Caki2 (cell line): ENCODE data around the gene WWOX. TPM values are rescaled to one million over a fixed set of nuclear protein-coding genes. Genes with fewer than 3 reads are reported as not detected.

ENCODE experiments used
- DNase-seq: peaks from one replicate; pipeline ENCODE4 v3.0.0-alpha.2; 2015; ENCODE audit warnings: low read depth
- in situ Hi-C: cut with HindIII; loops from 2 replicates; pipeline ENCODE4 v1.10.0; 2016; ENCODE audit warnings: low sequenced_read_pairs, low pct_unique_long_range_greater_than_20kb, mixed read lengths
- total RNA-seq: library from RNA; depleted of rRNA; stranded (reverse); fragments of >200 nt; shearing (Covaris generic); gene quantifications from 2 replicates; pipeline ENCODE4 v1.2.3, GENCODE V29; 2014; ENCODE audit warnings: low replicate concordance

The WWOX gene
- total RNA-seq, 1 experiment from 2014 or later, result 15.1 TPM

DNA sequence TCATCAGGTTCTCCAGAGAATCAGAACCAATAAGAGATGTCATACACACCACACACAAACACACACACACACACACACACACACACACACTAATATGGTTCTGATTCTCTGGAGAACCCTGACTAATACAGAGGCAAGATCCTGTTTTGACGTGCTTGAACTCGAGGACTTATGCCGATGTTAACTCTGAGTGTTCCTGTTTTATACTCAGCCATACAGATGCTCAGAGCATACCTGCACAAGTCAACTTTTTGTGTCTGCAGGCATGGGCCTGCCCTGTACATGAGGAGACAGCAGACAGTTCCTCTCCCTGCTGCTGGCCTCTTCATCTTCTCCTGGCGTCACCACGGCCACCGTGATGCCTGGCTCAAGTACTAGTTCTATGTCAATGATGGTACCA is 635.9 kb downstream of the WWOX start:
- no peak for DNase-seq
- in situ Hi-C loops, result no loop called here

DNA sequence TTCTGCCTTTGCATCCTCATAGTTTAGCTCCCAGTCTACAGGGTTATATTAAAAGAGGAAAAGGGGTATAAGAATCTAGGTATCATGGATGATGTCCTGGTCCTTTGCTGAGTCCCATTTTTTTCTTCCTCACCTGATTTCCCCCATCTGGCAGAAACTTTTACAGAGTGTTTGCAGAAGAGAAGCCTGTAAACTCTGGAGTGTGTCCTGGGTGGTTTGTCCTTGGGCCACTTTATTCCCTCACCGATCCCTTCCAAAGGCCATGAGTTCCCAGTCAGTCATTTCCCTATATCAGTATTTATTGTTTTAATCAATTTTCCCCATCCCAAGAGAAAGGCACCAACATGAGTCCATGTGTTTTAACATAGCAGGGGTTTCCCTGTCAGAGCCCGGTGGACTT is 638.2 kb downstream of the WWOX start:
- in situ Hi-C loops, result no loop called here

DNA sequence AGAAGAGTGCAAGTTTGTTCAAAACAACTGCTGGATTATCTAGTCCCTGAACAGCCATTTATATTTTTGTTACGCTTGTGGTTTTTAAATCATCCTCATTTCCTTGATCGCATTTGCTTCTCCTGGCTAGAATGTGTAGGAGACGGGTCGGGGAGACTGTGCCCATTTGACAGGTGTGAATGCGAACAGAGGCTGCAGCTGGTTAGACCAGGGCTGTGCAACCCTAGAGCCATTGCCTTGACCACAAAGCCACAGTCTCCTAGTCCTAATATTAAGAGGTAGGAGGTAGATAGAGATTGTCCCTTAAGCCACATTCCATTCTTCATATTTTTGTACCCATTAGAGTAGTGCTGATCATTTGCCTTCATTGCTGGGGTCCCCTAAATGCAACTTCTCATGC is 639.1 kb downstream of the WWOX start:
- no peak for DNase-seq
- in situ Hi-C loops, result no loop called here

More for the DNA sequence above, 638.2 kb downstream of the WWOX start:
- no peak for DNase-seq

DNA sequence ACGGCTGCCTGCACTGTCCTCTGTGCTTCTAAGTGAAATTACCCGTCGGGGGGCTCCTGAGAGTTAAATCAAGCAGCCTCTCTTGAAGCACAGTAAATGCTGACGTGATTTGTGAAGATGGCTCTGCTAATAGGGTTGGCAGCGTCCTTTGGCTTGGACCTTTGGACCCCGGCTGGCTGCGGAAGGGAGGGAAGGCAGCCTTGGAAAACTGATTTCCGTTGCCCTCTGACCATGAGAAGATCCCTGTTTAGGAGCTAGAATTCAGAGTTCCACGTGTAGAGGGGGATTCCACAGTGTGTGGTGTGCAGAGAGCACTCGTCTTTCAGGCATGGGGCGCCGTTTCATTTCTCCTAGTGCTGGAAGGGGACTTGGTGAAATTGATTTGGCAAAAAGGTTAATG is 640.8 kb downstream of the WWOX start:
- in situ Hi-C loops, result no loop called here
- no peak for DNase-seq

DNA sequence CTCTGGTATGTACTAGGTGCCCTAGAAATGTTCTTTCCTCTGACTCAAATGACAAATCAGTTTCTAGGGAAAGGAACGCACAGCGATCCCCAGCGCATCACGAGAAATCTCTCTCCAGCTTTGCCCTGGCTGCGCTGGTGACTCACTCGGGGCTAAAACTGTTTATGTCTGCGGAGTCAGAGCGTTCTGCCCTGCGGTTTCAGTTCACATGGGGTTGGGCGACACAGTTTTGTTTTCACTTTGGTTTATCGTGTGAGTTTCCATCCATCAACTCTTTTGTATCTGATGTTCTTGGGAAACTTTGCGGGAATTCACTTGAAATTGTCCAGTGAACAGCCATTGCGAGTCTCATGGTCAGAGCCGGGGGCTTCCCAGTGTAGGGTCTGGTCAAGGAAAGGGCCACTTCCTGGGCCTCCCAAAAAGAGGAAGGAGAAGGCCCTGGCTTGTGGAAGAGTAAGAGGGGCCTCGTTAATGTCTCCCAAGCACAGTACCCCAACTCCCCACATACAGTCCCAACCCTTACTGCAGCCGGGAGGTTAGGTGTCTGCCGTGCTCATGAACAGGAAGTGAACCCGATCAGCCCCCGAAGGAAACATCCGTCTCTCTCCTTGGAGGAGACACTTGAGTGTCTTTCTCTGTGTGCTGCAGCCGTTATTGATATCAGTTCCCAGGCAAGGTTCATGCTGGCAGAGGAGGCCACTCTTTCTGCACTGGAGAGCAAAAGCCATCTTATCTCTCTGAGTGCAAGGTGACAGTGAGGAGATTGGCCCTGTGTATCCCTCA is 643.2 kb downstream of the WWOX start:
- in situ Hi-C loops, result no loop called here
- peak; percentile 2 for DNase-seq

DNA sequence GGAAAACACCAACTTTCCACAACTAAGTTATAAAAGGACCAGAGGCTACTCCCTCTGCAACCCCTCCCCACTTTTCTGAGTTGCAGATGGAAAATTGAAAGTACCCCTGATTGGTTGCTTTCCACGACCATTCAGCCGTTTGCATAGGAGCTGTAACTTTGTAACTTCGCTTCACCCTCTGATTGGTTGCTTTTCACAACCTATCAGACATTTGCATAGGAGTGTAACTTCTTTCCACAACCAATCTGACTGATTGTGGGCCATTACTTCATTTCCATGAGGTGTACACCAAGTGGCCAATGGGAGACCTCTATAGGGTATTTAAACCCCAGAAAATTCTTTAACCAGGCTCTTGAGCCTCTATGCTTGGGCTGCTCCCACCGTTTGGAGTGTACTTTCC is 644.1 kb downstream of the WWOX start:
- no peak for DNase-seq
- in situ Hi-C loops, result no loop called here

DNA sequence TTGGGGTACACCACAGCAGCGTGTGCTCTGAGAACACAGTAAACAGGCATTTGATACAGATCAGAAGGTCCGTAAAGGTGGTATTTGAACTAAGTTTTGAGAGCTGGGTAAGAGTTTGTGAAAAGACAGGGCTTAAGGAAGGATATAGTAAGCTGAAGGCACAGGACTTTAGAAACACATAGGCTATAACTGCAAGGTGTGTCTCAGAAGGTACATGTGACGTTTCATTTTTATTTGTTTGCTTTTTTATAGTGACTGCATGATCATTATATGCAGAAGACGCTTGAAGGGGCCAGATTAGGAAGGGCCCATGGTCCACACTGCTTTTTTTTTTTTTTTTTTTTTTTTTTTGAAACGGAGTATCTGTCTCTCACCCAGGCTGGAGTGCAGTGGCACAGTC is 644.6 kb downstream of the WWOX start:
- in situ Hi-C loops, result no loop called here
- DNase-seq, result no peak

DNA sequence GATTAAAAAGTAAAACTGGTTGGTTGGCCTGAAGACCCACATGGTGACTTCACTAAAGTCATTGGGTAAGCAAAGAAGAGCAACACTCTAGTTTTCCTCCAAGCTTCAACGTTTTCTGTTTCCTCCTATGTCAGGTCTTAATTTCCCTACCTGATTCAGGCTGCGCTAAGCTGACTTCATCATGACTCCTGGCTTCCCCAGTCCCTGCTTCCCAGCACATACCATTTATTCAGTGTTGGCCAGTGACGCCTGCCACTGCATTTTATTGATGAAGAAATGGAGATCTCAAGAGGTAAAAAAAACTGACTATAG is 645.3 kb downstream of the WWOX start:
- in situ Hi-C loops, result no loop called here

DNA sequence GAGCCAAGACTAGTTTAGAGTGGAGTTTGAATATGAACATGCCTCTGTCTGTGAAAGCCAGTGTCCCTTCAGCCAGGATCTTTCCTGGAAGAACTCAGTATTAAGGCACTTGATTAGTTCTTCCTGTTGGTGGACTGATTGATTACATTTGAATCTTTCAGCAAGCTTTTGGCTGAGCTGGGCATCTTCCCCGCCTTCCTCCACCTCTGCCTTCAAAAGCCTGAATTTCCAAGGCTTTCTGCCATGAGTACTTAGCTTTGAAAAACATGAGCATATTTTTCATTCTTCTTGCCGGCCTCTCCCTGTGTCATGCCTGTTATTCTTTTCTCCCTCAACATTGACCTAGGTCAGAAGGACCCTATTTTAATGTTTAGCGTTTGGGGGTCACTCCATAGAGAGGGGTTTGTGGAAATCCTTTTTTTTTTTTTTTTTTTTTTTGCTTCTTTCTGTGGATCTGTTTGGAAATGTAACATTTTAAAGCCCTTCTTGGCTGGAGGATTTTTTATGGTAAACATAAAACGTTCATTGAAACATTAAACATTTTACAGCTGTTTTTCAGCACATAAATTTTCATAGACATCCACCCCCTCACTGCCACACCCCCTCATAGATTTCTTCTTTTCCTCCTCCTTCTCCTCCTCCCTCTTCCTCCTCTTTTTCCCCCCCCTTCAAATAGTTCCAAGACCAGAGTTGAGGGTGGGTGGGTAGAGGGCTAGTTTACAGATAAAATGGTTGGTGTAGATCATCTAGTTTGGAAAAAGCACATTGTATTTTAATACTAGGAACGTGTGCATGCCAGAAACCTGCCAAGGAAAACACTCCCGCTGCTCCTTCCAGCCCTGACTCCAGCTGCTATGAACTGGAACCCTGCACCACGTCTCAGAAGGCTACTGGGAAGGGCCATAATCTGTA is 645.9 kb downstream of the WWOX start:
- no peak for DNase-seq
- in situ Hi-C loops, result no loop called here

More for the DNA sequence above, 645.3 kb downstream of the WWOX start:
- no peak for DNase-seq

DNA sequence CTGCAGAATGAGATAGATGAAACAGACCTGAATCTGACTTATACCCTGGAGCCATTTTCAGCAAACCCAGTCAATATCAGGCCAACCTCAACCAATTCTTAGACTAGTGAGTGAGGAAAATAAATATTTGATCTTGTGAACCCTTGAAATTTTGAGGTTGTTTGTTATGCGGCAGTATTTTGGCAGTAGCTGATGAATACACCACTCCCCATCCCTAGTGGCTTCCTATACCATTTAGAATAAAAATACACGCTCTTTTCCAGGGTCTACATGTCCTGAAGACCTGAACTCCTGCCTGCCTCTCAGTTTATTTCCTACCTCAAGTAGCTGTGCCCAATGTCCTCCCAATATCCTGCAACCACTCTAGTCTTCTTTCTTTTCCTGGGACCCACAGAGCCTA is 647.3 kb downstream of the WWOX start:
- no peak for DNase-seq
- in situ Hi-C loops, result no loop called here

DNA sequence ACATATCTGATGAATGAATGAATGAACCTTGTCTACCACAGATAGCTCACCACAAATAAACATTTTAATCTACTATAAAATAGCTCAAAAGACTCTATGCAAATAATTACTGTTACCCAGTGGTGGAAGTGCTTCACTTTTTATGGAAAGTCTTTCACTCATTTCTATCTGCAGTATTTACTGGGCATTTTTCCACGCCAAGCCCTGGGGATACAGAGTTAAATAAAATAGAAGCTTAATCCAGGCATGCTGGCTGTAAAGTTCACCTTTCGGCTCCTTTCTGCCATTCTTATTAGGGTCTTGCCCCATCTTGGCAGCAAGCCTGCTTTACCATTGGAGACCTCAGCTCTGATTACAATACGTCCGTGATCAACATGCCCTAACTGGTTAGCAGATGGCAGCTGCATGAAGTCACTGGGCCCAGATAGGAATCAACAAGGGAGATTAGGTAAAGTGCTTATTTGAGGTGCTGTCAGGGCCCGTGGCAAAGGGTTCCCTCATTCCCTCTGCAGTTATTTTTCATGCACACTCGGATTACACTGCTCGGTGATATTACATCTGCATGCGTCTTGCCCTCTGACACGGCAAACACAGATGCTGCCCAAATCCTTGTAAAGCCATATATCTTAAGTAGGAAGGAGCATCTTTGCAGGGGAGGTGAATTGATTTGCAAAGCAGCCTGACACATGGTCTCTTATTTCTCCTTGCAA is 648.9 kb downstream of the WWOX start:
- no peak for DNase-seq
- in situ Hi-C loops, result no loop called here

DNA sequence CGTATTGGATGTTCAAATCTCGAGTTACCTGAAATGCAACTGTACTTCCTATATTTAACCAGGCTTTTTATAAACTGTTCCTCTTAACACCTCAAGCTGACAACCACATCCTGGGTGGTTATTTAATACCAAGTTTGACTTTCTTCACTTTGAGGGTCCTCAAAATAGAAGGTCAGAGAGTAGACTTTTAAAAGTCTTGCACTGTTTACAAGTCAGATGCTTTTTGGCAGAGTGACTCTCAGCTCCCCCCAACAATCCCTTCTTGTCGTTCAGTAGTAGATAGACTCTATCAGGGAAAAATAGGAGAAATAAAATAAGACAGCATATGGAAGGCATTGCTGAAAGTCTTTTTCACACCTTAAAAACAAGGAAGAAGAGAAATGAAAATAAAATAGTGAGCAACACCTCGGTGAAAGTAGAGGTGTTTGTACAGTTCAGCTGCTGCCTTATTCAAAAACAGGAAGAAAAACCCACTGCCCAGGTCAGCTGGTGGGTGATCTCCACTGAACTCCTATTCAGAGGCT is 650.4 kb downstream of the WWOX start:
- in situ Hi-C loops, result no loop called here

DNA sequence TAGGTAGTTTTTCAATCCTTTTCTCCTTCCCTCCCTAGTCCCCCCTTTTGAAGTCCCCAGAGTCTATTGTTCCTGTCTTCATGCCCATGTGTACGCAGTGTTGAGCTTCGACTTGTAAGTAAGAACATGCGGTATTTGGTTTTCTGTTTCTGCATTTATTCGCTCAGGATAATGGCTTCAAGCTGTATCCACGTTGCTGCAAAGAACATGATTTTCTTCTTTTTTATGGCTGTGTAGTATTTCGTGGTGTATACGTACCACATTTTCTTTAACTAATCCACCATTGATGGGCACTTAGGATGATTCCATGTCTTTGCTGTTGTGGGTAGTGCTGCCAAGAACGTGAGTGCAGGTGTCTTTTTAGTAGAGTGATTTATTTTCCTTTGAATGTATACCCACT is 651.2 kb downstream of the WWOX start:
- in situ Hi-C loops, result no loop called here
- no peak for DNase-seq

More for the DNA sequence above, 650.4 kb downstream of the WWOX start:
- no peak for DNase-seq

DNA sequence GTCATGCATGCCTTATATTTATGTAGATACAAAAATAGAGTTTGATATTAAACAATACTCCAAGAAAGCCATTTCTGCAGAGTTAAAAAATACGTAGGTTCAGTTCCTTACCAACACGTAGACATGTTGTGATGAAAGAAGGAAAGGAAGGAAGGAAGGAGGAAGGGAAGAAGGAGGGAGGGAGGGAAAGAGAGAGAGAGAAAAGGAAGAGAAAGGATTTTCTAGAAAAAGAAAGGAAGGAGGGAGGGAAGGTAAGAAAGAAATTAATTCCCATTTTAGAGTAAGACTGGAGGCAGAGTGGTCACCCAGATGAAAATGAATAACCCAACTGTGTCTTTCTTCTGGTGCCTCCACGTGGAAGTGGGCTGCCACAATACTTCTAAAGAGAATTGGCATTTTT is 652.1 kb downstream of the WWOX start:
- in situ Hi-C loops, result no loop called here
- DNase-seq, result no peak

DNA sequence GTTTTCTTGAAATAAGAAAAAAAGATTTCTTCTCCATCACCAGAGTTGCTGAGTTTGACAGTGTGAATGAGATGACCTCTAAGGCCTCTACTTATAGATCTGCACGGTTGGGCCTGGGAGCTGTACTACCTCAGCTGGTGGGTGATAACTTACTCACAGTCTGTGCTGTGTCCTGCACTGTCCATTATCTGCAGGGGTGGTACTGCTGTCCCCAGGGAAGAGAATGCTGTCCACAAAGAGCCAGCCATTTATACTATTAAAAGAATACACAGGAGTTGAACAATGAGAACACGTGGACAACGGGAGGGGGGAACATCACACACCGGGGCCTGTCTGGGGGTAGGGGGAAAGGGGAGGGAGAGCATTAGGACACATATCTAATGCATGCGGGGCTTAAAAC is 655.3 kb downstream of the WWOX start:
- no peak for DNase-seq
- in situ Hi-C loops, result no loop called here

DNA sequence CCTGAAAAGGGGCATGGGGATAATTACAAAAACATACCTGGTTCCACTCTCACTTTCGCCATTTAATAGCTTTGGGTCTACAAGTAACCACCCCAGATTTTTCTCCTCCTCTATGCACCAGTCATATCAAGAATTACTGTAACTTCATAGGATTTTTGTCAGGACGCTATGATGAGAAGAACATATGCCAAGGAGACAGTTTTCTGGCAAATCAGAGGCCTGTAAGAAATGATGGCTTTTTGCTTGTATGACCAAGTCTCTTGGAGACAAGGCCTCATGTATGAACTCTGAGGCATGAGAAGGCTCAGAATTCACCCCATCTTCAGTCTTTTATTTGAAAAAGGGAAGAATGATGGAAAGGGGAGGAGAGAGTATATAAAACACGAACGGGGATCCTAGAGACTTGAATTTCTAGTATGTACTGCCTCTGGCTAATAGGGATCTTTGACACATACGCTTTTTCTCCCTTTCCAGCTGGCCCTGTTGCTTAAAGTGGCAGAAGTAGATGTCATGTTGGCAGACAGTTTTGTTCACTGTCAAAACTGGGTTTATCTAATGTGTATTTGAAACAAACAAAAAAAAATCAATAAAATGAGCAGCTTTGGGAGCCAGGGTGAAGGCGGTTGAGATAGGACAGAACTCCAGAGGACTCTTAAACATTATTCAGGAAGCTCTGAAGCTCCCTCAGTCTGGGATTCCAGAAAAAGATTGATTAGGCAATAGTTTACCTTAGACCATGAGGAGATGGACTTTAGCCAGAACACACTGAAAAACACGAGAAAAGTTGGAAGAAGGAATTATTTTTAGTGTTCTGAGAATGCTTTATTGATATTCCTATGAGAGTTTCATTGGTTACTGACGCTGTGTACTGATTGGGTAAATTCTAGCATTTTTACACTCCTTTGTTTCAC is 656.6 kb downstream of the WWOX start:
- in situ Hi-C loops, result no loop called here
- DNase-seq, result no peak

DNA sequence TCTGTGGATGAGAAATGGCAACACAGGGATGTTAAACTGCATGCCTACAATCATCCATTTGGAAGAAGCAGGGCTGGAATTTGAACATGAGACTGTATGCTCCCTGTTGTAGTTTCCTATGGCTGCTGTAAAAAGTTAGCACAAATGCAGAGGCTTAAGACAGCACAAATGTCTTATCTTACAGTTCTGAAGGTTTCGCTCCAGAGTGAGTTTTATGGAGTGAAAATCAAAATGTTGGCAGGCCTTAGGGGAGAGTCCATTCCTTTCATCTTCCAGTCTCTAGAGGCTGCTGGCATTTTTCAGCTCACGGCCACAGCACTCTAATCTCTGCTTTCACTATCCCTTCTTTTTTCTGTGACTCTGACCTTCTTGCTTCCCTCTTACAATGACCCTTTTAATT is 660.1 kb downstream of the WWOX start:
- no peak for DNase-seq
- in situ Hi-C loops, result no loop called here

DNA sequence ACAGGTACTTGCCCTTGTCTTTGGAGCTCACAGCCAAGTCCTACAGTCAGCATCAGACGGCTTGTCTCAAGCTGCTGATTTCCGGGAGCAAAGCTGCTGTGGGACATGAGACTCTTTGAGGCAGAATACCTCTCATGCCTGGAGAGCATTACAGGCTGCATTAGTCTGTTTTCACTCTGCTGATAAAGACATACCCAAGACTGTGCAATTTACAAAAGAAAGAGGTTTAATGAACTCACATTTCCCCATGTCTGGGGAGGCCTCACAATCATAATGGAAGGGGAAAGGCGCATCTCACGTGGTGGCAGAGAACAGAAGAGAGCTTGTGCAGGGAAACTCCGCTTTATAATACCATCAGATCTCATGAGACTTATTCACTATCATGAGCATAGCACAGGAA is 661.2 kb downstream of the WWOX start:
- in situ Hi-C loops, result no loop called here
- DNase-seq, result no peak
